ENCODE results near the gene KLHL17. TPM values are rescaled to one million over a fixed set of nuclear protein-coding genes. Genes with fewer than 3 reads are reported as not detected.

Gene KLHL17
- polyA plus RNA-seq, 4 donors: 7.3 to 18.8 (median 12.1) TPM

- no peak for DNase-seq (ENCODE audit: low read depth in 4 of 4, low spot score in 2 of 4)
These were observed 12.4 kb upstream of the KLHL17 start for GRCh38 chr1:947958-948357.

GRCh38 chr1:950268-950667, 10.1 kb upstream of the KLHL17 start:
- DNase-seq (ENCODE audit: low read depth in 4 of 4, low spot score in 2 of 4): no peak

- DNase-seq (ENCODE audit: low read depth in 4 of 4, low spot score in 2 of 4): no peak
These were observed 9.5 kb upstream of the KLHL17 start for GRCh38 chr1:950881-951280.

- no peak for DNase-seq (ENCODE audit: low read depth in 4 of 4, low spot score in 2 of 4)
These were observed 9.0 kb upstream of the KLHL17 start for GRCh38 chr1:951364-951763.

- DNase-seq (ENCODE audit: low read depth in 4 of 4, low spot score in 2 of 4): no peak
These were observed 8.2 kb upstream of the KLHL17 start for GRCh38 chr1:952201-952600.

GRCh38 chr1:952603-953002, 7.8 kb upstream of the KLHL17 start:
- no peak for DNase-seq (ENCODE audit: low read depth in 4 of 4, low spot score in 2 of 4)

GRCh38 chr1:953524-954320, 6.7 kb upstream of the KLHL17 start:
- no peak for DNase-seq (ENCODE audit: low read depth in 4 of 4, low spot score in 2 of 4)

GRCh38 chr1:954927-955326, 5.5 kb upstream of the KLHL17 start:
- no peak for DNase-seq (ENCODE audit: low read depth in 4 of 4, low spot score in 2 of 4)

- DNase-seq (ENCODE audit: low read depth in 4 of 4, low spot score in 2 of 4): no peak
These were observed 4.9 kb upstream of the KLHL17 start for GRCh38 chr1:955474-955873.

GRCh38 chr1:956636-957035, 3.7 kb upstream of the KLHL17 start:
- no peak for DNase-seq (ENCODE audit: low read depth in 4 of 4, low spot score in 2 of 4)

- DNase-seq (ENCODE audit: low read depth in 4 of 4, low spot score in 2 of 4): peak in 1 of 4 donors; percentile 74
These were observed 1.3 kb upstream of the KLHL17 start, which contains the start of gene NOC2L for GRCh38 chr1:958823-959730. Gene NOC2L, minus strand, starts transcription at chr1:959256. Its CDS starts 16 bp downstream, at chr1:959240.

- DNase-seq (ENCODE audit: low read depth in 4 of 4, low spot score in 2 of 4): no peak
These were observed 537 bp upstream of the KLHL17 start for GRCh38 chr1:959731-960362.

GRCh38 chr1:961132-961669, 817 bp downstream of the KLHL17 start:
- DNase-seq (ENCODE audit: low read depth in 4 of 4, low spot score in 2 of 4): no peak

- no peak for DNase-seq (ENCODE audit: low read depth in 4 of 4, low spot score in 2 of 4)
These were observed 2.3 kb downstream of the KLHL17 start for GRCh38 chr1:962381-963300.

GRCh38 chr1:963301-963651, 2.9 kb downstream of the KLHL17 start:
- no peak for DNase-seq (ENCODE audit: low read depth in 4 of 4, low spot score in 2 of 4)

GRCh38 chr1:963746-964525, 3.6 kb downstream of the KLHL17 start:
- DNase-seq (ENCODE audit: low read depth in 4 of 4, low spot score in 2 of 4): no peak

GRCh38 chr1:964691-965525, 4.5 kb downstream of the KLHL17 start:
- no peak for DNase-seq (ENCODE audit: low read depth in 4 of 4, low spot score in 2 of 4)

- no peak for DNase-seq (ENCODE audit: low read depth in 4 of 4, low spot score in 2 of 4)
These were observed 5.2 kb downstream of the KLHL17 start for GRCh38 chr1:965526-966134.
